CD4-positive, alpha-beta T cell treated with Interleukin-2 at 100 ng/mL for 4 hours (primary cell): ENCODE measurements around the gene CSNK1G1.
"Not testable (repeated sequence)": the region's sequence is repeated elsewhere in the genome, so short reads cannot be mapped to it uniquely, and the experiment has no call there.

Experiments
- DNase-seq: peaks from one replicate; pipeline ENCODE4 v3.0.0-alpha.2; 2020; ENCODE audit warnings: low spot score

CSNK1G1 gene

DNA sequence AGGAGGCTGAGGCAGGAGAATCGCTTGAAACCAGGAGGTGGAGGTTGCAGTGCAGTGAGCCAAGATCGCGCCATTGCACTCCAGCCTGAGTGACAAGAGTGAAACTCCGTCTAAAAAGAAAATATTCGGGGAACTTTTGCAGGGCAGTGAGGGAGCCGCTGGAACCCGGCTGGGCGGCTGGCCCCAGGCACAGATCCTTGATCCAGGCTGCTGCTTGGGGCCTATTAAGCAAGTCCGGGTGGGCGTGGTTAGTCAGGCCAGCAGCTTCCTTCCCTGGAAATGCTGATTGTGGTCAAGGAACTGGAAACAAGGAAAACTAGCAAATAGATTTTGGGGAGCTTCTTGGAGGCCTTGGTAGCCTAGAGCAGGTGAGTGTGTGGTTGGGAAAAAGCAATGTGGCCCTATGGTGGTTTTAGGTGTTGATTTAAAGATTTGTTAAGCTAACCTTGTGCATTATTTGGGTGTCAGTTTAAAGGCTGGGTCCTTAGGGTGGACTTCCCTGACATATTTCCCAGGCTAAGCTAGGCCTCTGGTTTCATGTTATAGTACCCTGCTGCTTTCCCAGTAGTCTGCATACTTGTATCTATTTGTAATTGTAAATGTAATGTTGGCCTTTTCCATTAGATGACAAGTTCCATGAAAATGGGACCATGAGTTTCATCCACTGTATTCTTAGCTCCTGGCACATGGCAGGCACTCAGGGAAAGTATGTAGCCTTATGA, 222.2 kb downstream of the CSNK1G1 start:
- DNase-seq, result no peak

DNA sequence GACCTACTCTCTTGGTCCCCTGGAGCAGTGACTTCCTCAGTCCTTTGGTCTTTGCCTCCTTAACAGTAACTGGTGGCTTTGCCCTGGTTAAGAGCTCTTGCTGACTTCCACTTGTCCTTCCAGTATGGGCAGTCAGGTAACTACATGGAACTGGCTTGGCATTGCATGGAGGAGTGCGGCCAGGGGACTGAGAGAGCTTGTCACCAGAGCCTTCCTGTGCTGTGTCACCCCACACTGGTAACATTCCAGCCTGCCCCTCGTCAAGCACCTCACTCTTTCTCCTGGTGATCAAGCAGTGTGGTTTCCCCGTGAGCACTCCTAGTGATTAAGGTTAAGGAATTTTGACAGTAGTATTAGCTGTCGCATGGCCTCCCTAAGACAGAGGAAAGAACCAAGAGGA, 223.8 kb downstream of the CSNK1G1 start:
- no peak for DNase-seq

DNA sequence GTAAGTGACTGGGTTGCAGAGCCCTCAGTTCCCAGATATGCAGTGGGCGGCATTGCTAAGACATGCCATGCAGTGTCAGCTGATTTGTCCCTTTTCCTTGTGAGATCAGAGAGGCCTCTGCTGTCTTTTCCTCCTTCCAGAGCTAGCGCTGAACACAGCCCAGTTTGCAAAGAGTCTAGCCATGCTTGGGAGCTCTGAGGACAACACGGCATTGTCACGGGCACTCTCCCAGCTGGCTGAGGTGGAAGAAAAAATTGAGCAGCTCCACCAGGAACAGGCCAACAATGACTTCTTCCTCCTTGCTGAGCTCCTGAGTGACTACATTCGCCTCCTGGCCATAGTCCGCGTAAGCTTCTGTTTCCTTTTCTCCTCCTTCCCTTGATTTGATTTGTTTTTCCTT, 224.4 kb downstream of the CSNK1G1 start:
- no peak for DNase-seq

DNA sequence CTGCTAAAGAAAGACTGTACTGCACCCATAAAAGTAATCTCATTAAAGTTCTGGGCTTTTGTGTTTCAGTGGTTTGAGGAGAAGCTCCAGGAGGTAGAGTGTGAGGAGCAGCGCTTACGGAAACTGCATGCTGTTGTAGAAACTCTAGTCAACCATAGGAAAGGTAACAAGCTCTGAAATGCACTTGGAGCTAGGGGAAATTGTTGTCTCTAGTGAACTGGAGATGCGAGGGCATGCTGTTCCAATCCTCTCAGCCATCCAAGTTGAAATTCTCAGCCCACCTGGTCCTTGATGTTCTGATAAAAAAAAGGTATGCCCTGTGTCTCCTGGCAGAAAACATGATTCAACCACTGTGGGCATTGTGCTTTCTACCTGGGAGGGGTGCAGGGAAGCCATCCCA, 225.8 kb downstream of the CSNK1G1 start:
- DNase-seq, result no peak

DNA sequence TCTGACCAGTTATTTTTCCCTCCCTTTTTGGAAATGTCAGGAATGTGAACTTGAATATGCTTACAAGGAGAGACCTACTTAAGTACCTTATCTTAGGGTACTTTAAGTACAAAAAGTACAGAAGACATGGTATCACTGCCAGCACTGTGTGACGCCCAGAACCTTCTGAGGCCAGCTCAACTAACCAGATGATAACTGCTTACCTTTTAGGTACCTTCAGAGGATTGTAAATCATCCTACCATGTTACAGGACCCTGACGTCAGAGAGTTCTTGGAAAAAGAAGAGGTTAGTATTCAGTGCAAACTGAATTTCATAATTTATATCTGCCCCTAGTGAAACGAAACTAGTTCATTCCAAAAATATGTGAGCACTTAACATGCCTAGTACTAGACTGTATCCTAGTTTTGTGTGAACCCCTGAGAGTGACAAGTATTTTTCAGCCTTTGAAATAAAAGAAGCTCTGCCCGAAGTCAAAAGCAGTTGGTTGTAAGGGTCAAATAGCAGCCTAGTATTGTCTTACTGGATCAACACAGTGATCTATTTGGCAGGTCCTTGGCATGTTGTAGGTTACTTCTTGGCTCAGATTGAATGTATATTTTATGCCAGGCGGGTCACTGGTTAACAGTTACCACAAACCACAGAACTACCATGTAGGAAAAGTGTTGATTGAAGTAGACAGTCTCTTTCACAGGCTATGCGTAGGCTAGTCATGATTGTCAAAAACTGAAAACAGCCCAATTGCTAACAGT, 228.3 kb downstream of the CSNK1G1 start:
- DNase-seq, result no peak

DNA sequence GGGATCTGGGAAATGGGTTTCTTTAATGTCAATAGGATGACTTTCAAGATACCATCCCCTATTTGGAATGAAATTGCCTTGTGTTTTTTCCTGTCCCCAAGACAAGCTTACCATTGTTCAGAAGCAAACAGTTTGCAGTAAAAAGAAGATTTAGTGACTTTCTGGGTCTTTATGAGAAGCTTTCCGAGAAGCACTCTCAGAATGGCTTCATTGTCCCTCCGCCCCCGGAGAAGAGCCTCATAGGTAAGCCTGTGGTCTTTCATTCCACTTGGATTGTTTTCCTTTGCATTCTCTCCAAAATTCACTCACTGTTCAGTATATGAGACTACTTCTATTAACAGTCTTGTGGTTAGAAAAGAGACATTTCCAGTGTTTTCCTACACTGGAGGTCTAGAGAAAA, 230.0 kb downstream of the CSNK1G1 start:
- DNase-seq, result no peak

DNA sequence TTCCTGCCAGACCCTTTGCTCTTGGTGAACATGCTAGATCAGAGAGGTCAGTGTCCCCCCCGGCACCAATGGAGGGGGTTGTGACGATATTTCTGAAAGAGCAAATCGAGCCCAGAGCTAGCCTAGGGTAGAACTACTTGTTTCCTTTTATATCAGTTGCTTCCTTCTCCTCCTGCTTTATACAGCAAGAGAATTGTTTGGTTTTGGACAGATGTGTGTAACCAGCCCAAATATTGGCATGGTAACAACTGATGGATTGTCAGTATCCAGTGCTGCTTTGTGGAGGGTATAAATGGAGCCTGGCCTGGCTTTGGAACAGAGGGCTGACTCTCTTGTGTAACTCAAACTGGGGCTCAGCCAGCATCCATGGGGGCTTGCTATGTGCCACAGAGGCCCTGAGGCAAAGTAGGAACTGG, 233.0 kb downstream of the CSNK1G1 start:
- no peak for DNase-seq

DNA sequence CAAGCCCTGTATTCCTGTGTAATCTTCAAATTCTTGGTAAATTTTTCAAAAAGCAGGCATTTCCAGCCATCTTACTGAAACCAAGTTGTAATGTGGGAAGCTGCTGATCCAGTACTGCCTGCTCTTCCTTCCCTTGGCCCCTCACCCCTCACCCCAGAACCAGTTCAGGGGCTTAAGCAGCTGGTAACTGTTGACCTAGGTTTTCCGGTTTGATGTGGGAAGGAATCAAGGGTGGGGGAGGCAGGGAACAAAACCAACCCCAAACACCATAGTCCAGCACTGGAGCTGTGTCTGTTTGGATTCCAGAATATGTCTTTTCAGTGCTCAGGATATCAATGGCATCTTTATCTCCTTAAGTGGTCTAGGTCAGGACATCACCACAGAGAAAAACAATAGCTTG, 233.5 kb downstream of the CSNK1G1 start:
- DNase-seq, result no peak

DNA sequence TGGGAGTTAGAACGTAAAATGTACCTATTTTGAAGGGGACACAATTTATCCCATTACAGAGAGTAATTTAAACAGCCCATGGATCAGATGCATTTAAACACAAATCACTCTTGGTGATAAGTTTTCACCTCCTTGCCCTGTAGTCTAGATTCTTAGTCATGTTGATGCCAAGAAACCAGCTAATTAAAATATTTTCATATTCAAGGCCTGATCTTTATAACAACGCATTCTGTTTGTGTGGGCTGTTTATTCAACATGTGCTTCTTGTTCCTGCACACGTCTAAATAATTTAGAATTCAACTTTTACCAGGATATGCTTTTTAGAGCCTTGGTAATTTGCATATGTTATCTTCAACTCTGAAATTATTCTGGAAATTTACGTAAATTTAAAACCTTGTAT, 234.4 kb downstream of the CSNK1G1 start:
- DNase-seq, result no peak

DNA sequence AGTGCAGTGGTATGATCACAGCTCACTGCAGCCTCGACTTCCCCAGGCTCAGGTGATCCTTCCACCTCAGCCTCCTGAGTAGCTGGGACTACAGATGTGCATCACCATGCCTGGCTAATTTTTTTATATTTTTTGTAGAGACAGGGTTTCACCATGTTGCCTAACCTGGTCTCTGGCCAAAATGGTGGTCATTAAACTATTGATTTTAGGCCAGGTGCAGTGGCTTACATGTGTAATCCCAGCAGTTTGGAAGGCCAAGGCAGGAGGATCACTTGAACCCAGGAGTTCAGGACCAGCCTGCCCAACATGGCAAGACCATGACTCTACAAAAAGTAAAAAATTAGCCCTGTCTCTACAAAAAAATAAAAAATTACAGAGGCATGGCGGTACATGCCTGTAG, 235.7 kb downstream of the CSNK1G1 start:
- not testable (repeated sequence) for DNase-seq

DNA sequence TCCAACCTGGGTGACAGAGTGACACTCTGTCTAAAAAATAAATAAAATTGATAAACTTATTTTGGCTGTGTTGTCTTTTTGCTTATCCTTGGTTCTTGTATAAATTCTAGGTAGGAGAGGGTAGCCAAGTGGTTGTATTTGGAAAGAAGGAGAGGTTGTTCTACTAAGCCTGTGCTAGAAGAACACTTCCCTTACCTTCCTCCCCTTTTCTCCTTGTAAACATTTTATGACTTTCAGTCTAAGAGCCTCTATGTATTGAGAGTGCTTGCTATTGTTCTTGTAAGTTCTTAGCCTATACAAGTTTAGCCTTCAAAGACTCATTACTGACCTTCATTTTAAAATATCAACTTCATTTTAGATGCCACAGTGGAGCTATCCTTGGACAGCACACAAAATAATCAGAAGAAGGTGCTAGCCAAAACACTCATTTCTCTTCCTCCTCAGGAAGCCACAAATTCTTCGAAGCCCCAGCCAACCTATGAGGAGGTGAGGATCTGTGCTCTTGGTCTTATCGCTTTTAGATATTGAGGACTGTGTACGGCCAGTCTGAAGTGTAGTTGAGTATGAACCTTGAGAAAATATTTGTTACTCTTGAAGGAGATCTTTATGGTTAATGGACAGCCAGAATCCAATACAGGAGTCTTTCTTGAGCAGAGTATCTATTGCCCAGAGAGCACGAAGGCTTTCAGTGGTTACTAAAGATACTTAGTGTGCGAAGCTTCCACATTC, 238.1 kb downstream of the CSNK1G1 start:
- no peak for DNase-seq
